Measurements from ENCODE around the gene ARL11.
"Not testable (repeated sequence)": the region's sequence is repeated elsewhere in the genome, so short reads cannot be mapped to it uniquely, and the experiment has no call there.

ARL11 gene

DNA sequence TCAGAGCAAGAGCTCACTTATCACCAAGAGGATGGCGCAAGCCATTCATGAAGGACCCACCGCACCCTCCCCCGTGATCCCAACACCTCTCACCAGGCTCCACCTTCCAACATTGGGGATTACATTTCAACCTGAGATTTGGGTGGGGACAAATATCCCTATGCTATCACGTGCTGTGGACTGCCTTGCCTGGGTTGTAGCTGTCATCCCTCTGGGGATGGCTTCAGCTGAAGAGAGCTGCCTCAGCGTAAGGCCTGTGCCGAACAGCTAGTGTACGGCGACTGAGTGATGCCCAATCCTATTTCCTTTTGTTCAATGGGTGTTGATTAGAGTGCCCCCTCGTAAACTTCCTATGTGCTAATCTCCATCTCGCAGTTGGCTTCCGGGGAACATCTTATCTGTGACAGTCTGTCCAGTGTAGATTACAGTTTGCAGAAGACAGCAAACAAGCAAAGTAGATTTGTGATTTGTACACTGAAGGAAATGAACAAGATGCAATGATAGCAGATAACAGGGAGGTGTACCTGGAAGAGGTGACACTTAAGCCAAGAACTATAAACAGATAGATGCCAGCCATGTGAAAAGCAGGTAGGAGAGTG, 31.2 kb upstream of the ARL11 start:
- no peak overlapping the region for H2BK15ac ChIP-seq (replicated peaks; ENCODE audit: low read depth)
- H3K4me3 ChIP-seq (ENCODE audit: low read length) = no peak overlapping the region
- H3K23ac ChIP-seq (ENCODE audit: low read length) = no peak overlapping the region
- no peak overlapping the region for H4K8ac ChIP-seq (ENCODE audit: low read depth, low read length)
- no peak overlapping the region for H4K5ac ChIP-seq (ENCODE audit: low read length)
- no peak overlapping the region for H3K4me2 ChIP-seq (ENCODE audit: low read length)
- H3K79me1 ChIP-seq (ENCODE audit: low read length) = no peaks in the 10 kb centered on the region
- H3K27ac ChIP-seq (ENCODE audit: low read depth, low read length) = no peak overlapping the region
- no peak overlapping the region for H3K4ac ChIP-seq (ENCODE audit: low read depth, low read length)
- no peak overlapping the region for H3K9ac ChIP-seq (ENCODE audit: low read length)
- WGBS (ENCODE audit: extremely low coverage, insufficient coverage, low lambda C conversion rate) = no CpG with 5 or more reads among the region's 11 CpGs
- no peak overlapping the region for H3K56ac ChIP-seq (ENCODE audit: low read length)
- H3K27me3 ChIP-seq (ENCODE audit: insufficient read depth, low read length, poor library complexity) = no peaks in the 10 kb centered on the region
- H2BK120ac ChIP-seq (ENCODE audit: low read depth, low read length) = no peak overlapping the region
- DNase-seq = no peak
- no peaks in the 10 kb centered on the region for H3K36me3 ChIP-seq (ENCODE audit: control insufficient read depth, insufficient read depth, low read length)
- no peak overlapping the region for H2BK5ac ChIP-seq (ENCODE audit: low read length)
- H3K18ac ChIP-seq (ENCODE audit: low read length) = no peak overlapping the region
- H3K79me2 ChIP-seq (ENCODE audit: control insufficient read depth, insufficient read depth, low read length) = no peaks in the 10 kb centered on the region
- no peak overlapping the region for H2AK5ac ChIP-seq (ENCODE audit: low read length)
- H3K4me1 ChIP-seq (ENCODE audit: control insufficient read depth, low read depth, low read length) = no peaks in the 10 kb centered on the region

DNA sequence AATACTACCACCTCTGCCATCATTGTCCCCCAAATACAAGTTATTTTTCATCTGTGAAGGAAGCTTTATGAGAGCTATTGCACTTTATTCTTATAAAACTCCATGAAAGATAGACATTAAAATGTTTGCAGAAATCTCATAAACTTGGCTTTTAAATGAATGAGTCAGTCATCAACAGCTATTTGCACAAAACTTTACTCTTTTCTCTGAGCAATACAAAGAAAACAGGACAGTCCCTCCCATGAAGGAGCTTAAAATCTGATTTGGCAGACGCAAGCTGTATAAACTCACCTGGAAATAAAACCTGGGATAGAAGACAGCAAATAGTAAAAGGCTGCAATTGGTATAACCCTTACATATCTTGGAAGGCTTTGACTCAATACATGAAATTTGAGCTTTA, 26.3 kb upstream of the ARL11 start:
- H3K56ac ChIP-seq (ENCODE audit: low read length) = no peak overlapping the region
- no peak overlapping the region for H2BK5ac ChIP-seq (ENCODE audit: low read length)
- no peak for DNase-seq
- no peak overlapping the region for H3K9ac ChIP-seq (ENCODE audit: low read length)
- no peak overlapping the region for H2BK15ac ChIP-seq (replicated peaks; ENCODE audit: low read depth)
- H4K5ac ChIP-seq (ENCODE audit: low read length) = no peak overlapping the region
- H3K36me3 ChIP-seq (ENCODE audit: control insufficient read depth, insufficient read depth, low read length) = no peaks in the 10 kb centered on the region
- H4K8ac ChIP-seq (ENCODE audit: low read depth, low read length) = no peak overlapping the region
- H2BK120ac ChIP-seq (ENCODE audit: low read depth, low read length) = no peak overlapping the region
- H3K27ac ChIP-seq (ENCODE audit: low read depth, low read length) = no peak overlapping the region
- H3K79me1 ChIP-seq (ENCODE audit: low read length) = no peaks in the 10 kb centered on the region
- no peak overlapping the region for H3K23ac ChIP-seq (ENCODE audit: low read length)
- H3K27me3 ChIP-seq (ENCODE audit: insufficient read depth, low read length, poor library complexity) = no peaks in the 10 kb centered on the region
- WGBS (ENCODE audit: extremely low coverage, insufficient coverage, low lambda C conversion rate) = no CpG with 5 or more reads among the region's 1 CpG
- H2AK5ac ChIP-seq (ENCODE audit: low read length) = no peak overlapping the region
- H3K4me3 ChIP-seq (ENCODE audit: low read length) = no peak overlapping the region
- no peak overlapping the region for H3K4ac ChIP-seq (ENCODE audit: low read depth, low read length)
- no peak overlapping the region for H3K4me2 ChIP-seq (ENCODE audit: low read length)
- H3K18ac ChIP-seq (ENCODE audit: low read length) = no peak overlapping the region
- H3K4me1 ChIP-seq (ENCODE audit: control insufficient read depth, low read depth, low read length) = no peaks in the 10 kb centered on the region
- no peaks in the 10 kb centered on the region for H3K79me2 ChIP-seq (ENCODE audit: control insufficient read depth, insufficient read depth, low read length)

DNA sequence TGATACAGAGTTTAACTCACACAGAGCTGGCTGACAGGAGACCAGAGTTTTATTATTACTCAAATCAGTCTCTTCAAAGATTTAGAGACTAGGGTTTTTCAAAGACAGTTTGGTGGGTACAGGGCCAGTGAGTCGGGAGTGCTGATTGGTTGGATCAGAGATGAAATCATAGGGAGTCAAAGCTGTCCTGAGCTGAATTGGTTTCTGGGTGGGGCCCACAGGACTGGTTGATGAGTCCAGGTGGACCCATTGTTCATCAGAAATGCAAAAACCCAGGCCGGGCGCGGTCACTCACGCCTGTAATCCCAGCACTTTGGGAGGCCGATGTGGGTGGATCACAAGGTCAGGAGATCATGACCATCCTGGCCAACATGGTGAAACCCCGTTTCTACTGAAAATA, 25.7 kb upstream of the ARL11 start:
- DNase-seq; H3K4me3 ChIP-seq (ENCODE audit: low read length); H3K27ac ChIP-seq (ENCODE audit: low read depth, low read length); H2BK120ac ChIP-seq (ENCODE audit: low read depth, low read length); H3K27me3 ChIP-seq (ENCODE audit: insufficient read depth, low read length, poor library complexity); H3K56ac ChIP-seq (ENCODE audit: low read length); H2AK5ac ChIP-seq (ENCODE audit: low read length); H4K5ac ChIP-seq (ENCODE audit: low read length); H2BK15ac ChIP-seq (replicated peaks; ENCODE audit: low read depth); H3K18ac ChIP-seq (ENCODE audit: low read length); H3K4ac ChIP-seq (ENCODE audit: low read depth, low read length); H3K4me1 ChIP-seq (ENCODE audit: control insufficient read depth, low read depth, low read length); H3K23ac ChIP-seq (ENCODE audit: low read length); H3K4me2 ChIP-seq (ENCODE audit: low read length); H3K36me3 ChIP-seq (ENCODE audit: control insufficient read depth, insufficient read depth, low read length); H3K9ac ChIP-seq (ENCODE audit: low read length); H3K79me1 ChIP-seq (ENCODE audit: low read length); H3K79me2 ChIP-seq (ENCODE audit: control insufficient read depth, insufficient read depth, low read length); H2BK5ac ChIP-seq (ENCODE audit: low read length); H4K8ac ChIP-seq (ENCODE audit: low read depth, low read length): not testable (repeated sequence)
- WGBS (ENCODE audit: extremely low coverage, insufficient coverage, low lambda C conversion rate) = no CpG with 5 or more reads among the region's 7 CpGs

DNA sequence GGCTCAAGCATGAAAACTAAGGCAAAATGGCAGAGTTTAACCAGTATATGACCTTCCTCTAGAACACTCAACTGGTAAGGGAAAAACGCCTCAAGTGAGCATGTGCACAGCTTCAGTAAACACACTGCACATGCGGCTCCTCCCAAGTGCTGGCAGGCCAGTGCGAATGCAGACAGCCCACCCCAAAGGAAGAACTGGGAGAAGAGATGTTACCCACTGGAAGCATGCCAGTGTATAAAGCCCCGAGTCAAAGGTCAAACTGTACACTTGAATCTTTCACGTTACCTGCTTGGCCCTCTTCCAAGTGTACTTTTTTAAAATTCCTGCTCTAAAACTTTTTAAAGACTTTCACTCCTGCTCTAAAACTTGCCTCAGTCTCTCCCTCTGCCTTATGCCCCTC, 23.7 kb upstream of the ARL11 start:
- Histone ChIP-seq H4K5ac (ENCODE audit: low read length) (no peak overlapping the region), H4K8ac (ENCODE audit: low read depth, low read length) (no peak overlapping the region), H3K79me2 (ENCODE audit: control insufficient read depth, insufficient read depth, low read length) (no peaks in the 10 kb centered on the region), H3K4me3 (ENCODE audit: low read length) (no peak overlapping the region), H2BK5ac (ENCODE audit: low read length) (no peak overlapping the region), H3K4me2 (ENCODE audit: low read length) (no peak overlapping the region), H3K79me1 (ENCODE audit: low read length) (no peaks in the 10 kb centered on the region), H2BK15ac (replicated peaks; ENCODE audit: low read depth) (no peak overlapping the region), H2AK5ac (ENCODE audit: low read length) (no peak overlapping the region), H3K4ac (ENCODE audit: low read depth, low read length) (no peak overlapping the region), H3K56ac (ENCODE audit: low read length) (no peak overlapping the region), H3K36me3 (ENCODE audit: control insufficient read depth, insufficient read depth, low read length) (no peaks in the 10 kb centered on the region), H3K27me3 (ENCODE audit: insufficient read depth, low read length, poor library complexity) (no peaks in the 10 kb centered on the region), H3K18ac (ENCODE audit: low read length) (no peak overlapping the region), H3K9ac (ENCODE audit: low read length) (no peak overlapping the region), H2BK120ac (ENCODE audit: low read depth, low read length) (no peak overlapping the region), H3K4me1 (ENCODE audit: control insufficient read depth, low read depth, low read length) (no peaks in the 10 kb centered on the region), H3K23ac (ENCODE audit: low read length) (no peak overlapping the region), H3K27ac (ENCODE audit: low read depth, low read length) (no peak overlapping the region)
- WGBS (ENCODE audit: extremely low coverage, insufficient coverage, low lambda C conversion rate) = no CpG with 5 or more reads among the region's 5 CpGs
- DNase-seq = no peak

DNA sequence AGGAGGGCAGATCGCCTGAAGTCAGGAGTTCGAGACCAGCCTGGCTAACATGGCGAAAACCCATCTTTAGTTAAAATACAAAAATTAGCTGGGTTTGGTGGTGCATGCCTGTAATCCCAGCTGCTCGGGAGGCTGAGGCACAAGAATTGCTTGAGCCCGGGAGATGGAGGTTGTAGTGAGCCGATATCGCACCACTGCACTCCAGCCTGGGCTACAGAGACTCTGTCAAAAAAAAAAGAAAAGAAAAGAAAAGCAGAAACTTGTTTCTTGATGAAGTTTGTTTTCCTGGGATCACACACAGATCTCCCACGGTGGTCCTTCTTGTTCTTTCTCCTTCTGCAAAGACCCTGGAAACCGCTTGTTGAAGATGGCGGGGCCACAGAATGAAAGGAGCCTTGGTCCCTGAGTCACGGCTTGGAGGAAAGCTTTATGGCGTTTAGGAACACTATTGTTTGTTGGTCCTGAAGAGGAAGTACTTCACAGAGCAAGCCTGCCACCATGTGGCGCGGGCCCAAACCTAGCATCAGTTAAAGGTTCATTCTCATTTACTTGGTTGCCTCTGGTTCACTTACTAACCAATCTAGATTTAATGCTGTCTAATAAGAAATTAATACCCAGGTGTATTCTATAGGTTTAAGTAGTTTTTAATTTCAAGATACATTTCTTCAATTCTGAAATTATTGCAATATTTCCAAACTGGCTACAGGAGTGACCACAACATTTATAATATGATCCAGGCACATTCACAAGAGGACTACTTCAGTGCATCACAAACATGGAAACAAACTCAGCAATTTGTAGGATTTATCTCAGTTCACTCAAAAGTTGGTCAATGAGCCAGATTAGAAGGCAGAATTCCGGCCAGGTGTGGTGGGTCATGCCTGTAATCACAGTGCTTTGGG, 21.3 kb upstream of the ARL11 start:
- Histone ChIP-seq H4K5ac (ENCODE audit: low read length) (no peak overlapping the region), H3K4me3 (ENCODE audit: low read length) (no peak overlapping the region), H3K4ac (ENCODE audit: low read depth, low read length) (no peak overlapping the region), H3K79me2 (ENCODE audit: control insufficient read depth, insufficient read depth, low read length) (no peaks in the 10 kb centered on the region), H2BK5ac (ENCODE audit: low read length) (no peak overlapping the region), H2BK15ac (replicated peaks; ENCODE audit: low read depth) (no peak overlapping the region), H3K4me2 (ENCODE audit: low read length) (no peak overlapping the region), H3K23ac (ENCODE audit: low read length) (no peak overlapping the region), H3K4me1 (ENCODE audit: control insufficient read depth, low read depth, low read length) (no peaks in the 10 kb centered on the region), H2AK5ac (ENCODE audit: low read length) (no peak overlapping the region), H3K9ac (ENCODE audit: low read length) (no peak overlapping the region), H3K27me3 (ENCODE audit: insufficient read depth, low read length, poor library complexity) (no peaks in the 10 kb centered on the region), H2BK120ac (ENCODE audit: low read depth, low read length) (no peak overlapping the region), H3K27ac (ENCODE audit: low read depth, low read length) (no peak overlapping the region), H3K36me3 (ENCODE audit: control insufficient read depth, insufficient read depth, low read length) (no peaks in the 10 kb centered on the region), H4K8ac (ENCODE audit: low read depth, low read length) (no peak overlapping the region), H3K56ac (ENCODE audit: low read length) (peak overlapping the region; percentile 22), H3K79me1 (ENCODE audit: low read length) (no peaks in the 10 kb centered on the region), H3K18ac (ENCODE audit: low read length) (peak overlapping the region; percentile 22)
- DNase-seq = peak; percentile 88
- no CpG with 5 or more reads among the region's 15 CpGs for WGBS (ENCODE audit: extremely low coverage, insufficient coverage, low lambda C conversion rate)

Data from mesendoderm (in vitro differentiated cells).